Ishikawa (cell line): Measurements from ENCODE around the gene RNF149.

Source experiments
- CEBPB ChIP-seq: IDR thresholded peaks from 2 replicates; pipeline ENCODE4 v1.6.1; 2012
- CREB1 ChIP-seq: IDR thresholded peaks from 2 replicates; pipeline ENCODE4 v1.6.1; 2012; ENCODE audit warnings: low read depth
- EGR1 ChIP-seq: IDR thresholded peaks from 2 replicates; pipeline ENCODE4 v1.6.1; 2012
- EP300 ChIP-seq: IDR thresholded peaks from 2 replicates; pipeline ENCODE4 v1.6.1; 2012; ENCODE audit warnings: borderline replicate concordance
- FOXM1 ChIP-seq: IDR thresholded peaks from 2 replicates; pipeline ENCODE4 v1.6.1; 2012; ENCODE audit warnings: low read depth, borderline replicate concordance
- NFIC ChIP-seq: IDR thresholded peaks from 2 replicates; pipeline ENCODE4 v1.6.1; 2012
- RAD21 ChIP-seq: IDR thresholded peaks from 2 replicates; pipeline ENCODE4 v1.6.1; 2012; ENCODE audit warnings: low read depth
- REST ChIP-seq: IDR thresholded peaks from 2 replicates; pipeline ENCODE4 v1.6.1; 2012; ENCODE audit warnings: low read depth, mild to moderate bottlenecking
- TAF1 ChIP-seq: IDR thresholded peaks from 2 replicates; pipeline ENCODE4 v1.6.1; 2012; ENCODE audit warnings: low read depth, mild to moderate bottlenecking
- TCF12 ChIP-seq: IDR thresholded peaks from 2 replicates; pipeline ENCODE4 v1.6.1; 2012; ENCODE audit warnings: low read depth
- TEAD4 ChIP-seq: IDR thresholded peaks from 2 replicates; pipeline ENCODE4 v1.6.1; 2012
- USF1 ChIP-seq: IDR thresholded peaks from 2 replicates; pipeline ENCODE4 v1.6.1; 2012
- YY1 ChIP-seq: IDR thresholded peaks from 2 replicates; pipeline ENCODE4 v1.6.1; 2012; ENCODE audit warnings: low read depth
- ZBTB7A ChIP-seq: IDR thresholded peaks from 2 replicates; pipeline ENCODE4 v1.6.1; 2012; ENCODE audit warnings: low read depth
- TF ChIP-seq, protein P1 (sequence below): IDR thresholded peaks from 2 replicates; pipeline ENCODE4 v1.6.1; 2012

The RNF149 gene

DNA sequence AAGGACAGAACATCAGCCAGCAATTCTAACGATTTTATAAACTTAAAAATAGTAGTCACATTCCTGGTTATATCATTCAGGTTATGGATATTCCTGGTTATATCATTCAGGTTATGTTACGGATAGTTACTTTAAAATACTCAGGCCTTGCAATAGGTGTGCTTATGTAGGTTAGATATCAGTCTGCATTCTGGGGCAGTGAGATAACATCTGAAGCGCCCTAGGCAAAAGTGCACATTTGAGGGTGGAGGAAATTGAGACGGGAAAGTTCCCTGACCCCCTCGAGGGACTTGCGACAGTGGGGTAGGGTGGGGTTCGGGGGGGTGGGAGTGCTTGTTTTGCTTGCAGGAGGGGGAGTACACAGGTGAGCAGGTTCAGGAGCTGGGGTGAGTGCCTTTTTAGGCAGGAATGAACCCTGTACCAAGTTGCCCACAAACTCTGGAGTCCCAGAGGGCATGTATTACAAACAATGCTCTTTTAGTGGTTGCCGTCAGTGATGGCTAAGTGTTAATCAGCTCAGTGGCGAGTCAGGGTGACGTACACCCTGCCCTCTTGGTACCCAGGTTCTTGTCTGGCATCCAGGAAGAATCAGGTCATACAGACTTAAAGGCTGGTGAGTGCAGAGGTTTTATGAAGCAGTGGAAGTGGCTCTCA lies 47.0 kb upstream of the RNF149 start:
- TF ChIP-seq FOXM1 (no peak), TEAD4 (no peak), TCF12 (no peak), CREB1 (no peak), RAD21 (no peak), CEBPB (no peak), EGR1 (no peak), USF1 (no peak), REST (no peak), EP300 (no peak)
- TF ChIP-seq, protein P1, sequence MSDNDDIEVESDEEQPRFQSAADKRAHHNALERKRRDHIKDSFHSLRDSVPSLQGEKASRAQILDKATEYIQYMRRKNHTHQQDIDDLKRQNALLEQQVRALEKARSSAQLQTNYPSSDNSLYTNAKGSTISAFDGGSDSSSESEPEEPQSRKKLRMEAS: no peak

- TF ChIP-seq EGR1 (no peak), TEAD4 (no peak), USF1 (no peak), CEBPB (no peak), EP300 (no peak), NFIC (no peak), YY1 (no peak), CREB1 (no peak), RAD21 (no peak), REST (no peak), FOXM1 (no peak), TAF1 (no peak), ZBTB7A (no peak), TCF12 (no peak)
- TF ChIP-seq, protein P1: no peak
Observed at GRCh38 chr2:101354420-101355311, 46.2 kb upstream of the RNF149 start.

DNA sequence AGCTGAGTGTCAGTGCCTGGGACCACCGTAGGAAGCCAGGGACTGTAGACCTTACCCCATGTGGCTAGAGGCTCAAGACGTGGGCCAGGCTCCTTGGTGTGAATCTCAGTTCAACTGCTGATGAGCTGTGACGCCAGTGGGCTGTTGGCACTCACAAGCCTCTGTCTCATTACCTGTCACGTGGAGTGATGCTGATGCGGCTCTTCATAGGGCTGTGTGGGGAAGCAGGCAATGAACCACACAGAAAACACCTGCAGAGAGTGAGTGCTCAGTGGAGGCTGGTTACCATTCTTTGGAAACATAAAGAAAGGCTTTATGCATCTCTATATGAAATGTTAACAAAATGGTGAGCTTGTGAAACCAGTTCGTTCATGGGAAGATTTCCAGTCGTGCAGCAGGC lies 42.7 kb upstream of the RNF149 start:
- no peak for TF ChIP-seq TEAD4
- no peak for TF ChIP-seq YY1
- TF ChIP-seq EP300: no peak
- no peak for TF ChIP-seq TAF1

DNA sequence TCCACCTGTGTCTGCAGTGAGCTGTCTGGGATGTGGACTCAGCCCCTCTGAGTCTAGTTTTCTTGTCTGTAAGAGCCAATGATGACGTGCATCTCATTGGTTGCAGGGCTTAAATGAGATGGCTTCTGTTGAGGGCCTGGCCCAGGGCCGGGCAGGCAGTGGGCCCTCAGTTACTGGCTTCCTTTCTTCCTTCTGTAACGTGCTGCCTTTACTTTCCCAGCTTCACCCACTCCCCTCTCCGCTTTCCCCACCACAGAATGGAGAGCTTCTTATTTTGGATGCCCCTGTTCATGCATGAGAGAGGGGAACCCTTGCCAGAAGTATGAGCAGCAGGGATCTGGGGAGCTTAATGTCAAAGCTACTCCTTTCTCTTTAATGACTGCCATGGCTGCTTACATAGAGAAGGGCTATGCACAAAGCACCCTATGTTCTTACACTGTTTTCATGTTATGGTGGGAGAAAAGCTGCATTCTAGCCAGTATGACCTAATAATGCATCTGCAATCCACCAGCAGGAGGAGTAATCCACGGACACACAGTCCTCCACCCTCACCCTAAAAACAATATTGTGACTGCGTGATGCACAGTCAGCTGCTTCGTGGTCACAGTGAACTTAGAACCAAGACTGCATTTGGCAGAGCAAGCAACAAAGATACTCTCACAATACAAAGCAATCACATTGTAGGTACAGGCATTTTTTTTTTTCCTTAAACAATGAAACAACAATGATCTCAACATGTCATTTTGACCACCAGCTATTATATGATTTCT lies 41.6 kb upstream of the RNF149 start:
- TF ChIP-seq YY1 (no peak), FOXM1 (no peak), REST (no peak), TEAD4 (no peak), CREB1 (no peak), TAF1 (no peak), ZBTB7A (no peak)
